Suprapubic skin (tissue), 3 donors: ENCODE results near the gene ZKSCAN4.

Source experiments
- CTCF ChIP-seq, 2 donors: fragments of 200-600 bp in 1 of 2; fragments of 450-650 bp in 1 of 2; sonication (generic) in 1 of 2; IDR thresholded peaks; one replicate each; pipeline ENCODE4 v1.5.1; 2016 to 2019; ENCODE audit warnings: antibody characterized with exemption in 2 of 2, mild to moderate bottlenecking in 1 of 2, moderate library complexity in 1 of 2
- EP300 ChIP-seq: sonication (generic); formaldehyde crosslinking; IDR thresholded peaks from one replicate; pipeline ENCODE4 v1.6.1; 2017; ENCODE audit warnings: antibody characterized with exemption

- TF ChIP-seq CTCF (IDR thresholded peaks at IDR 0.05) (no peak), EP300 (no peak)
Measured at GRCh38 chr6:28217890-28218289, 34.2 kb downstream of the ZKSCAN4 start.
